HG03025 (cell line): ENCODE results near the gene IRF3.

Source experiments
- ATAC-seq: cut with Tn5 transposase; IDR thresholded peaks from one replicate; pipeline ENCODE4 v1.9.1; 2021; ENCODE audit warnings: mild to moderate bottlenecking, moderate library complexity; ENCODE audit not compliant: unreplicated experiment, low FRiP score

The IRF3 gene

GRCh38 chr19:49672131-49672919 lies 6.7 kb upstream of the IRF3 start:
- ATAC-seq, result no peak

GRCh38 chr19:49669516-49669915 lies 3.9 kb upstream of the IRF3 start:
- no peak for ATAC-seq

- ATAC-seq, result no peak
These were observed 1.8 kb upstream of the IRF3 start for GRCh38 chr19:49667473-49667872.

GRCh38 chr19:49666120-49666444 lies 425 bp upstream of the IRF3 start:
- ATAC-seq, result no peak

GRCh38 chr19:49665036-49665350 lies 664 bp downstream of the IRF3 start:
- no peak for ATAC-seq

- no peak for ATAC-seq
These were observed 1.3 kb downstream of the IRF3 start for GRCh38 chr19:49664171-49665035.

- ATAC-seq, result no peak
These were observed 2.4 kb downstream of the IRF3 start for GRCh38 chr19:49663224-49663623.

- no peak for ATAC-seq
These were observed 3.6 kb downstream of the IRF3 start for GRCh38 chr19:49662011-49662410.

- ATAC-seq, result no peak
These were observed 5.2 kb downstream of the IRF3 start for GRCh38 chr19:49660338-49660961.

GRCh38 chr19:49658566-49659442 lies 6.9 kb downstream of the IRF3 start:
- no peak for ATAC-seq

GRCh38 chr19:49658139-49658517 lies 7.5 kb downstream of the IRF3 start:
- no peak for ATAC-seq

- ATAC-seq, result no peak
These were observed 8.0 kb downstream of the IRF3 start for GRCh38 chr19:49657493-49658138.

GRCh38 chr19:49656456-49657109 lies 9.1 kb downstream of the IRF3 start:
- no peak for ATAC-seq

- ATAC-seq, result no peak
These were observed 9.8 kb downstream of the IRF3 start for GRCh38 chr19:49655570-49656455.

- ATAC-seq, result no peak
These were observed 11.1 kb downstream of the IRF3 start for GRCh38 chr19:49654581-49654980.

- no peak for ATAC-seq
These were observed 12.2 kb downstream of the IRF3 start for GRCh38 chr19:49653466-49653806.

- ATAC-seq, result no peak
These were observed 12.8 kb downstream of the IRF3 start for GRCh38 chr19:49652551-49653465.
